ENCODE data around the gene LRRIQ3. TPM values are rescaled to one million over a fixed set of nuclear protein-coding genes. Genes with fewer than 3 reads are reported as not detected.

LRRIQ3 gene
- total RNA-seq, 2 donors from 2014 or later = 0.68 to 5.7 TPM

- no peaks in the 10 kb centered on the region for H3K4me1 ChIP-seq (replicated peaks)
- 97% methylated on average over 1 of the region's 1 CpG for whole genome bisulfite sequencing
These were observed 17.3 kb upstream of the LRRIQ3 start for GRCh38 chr1:74215229-74215628.

GRCh38 chr1:74205266-74205665, 7.3 kb upstream of the LRRIQ3 start:
- Histone ChIP-seq H3K4me3 (no peak overlapping the region), H3K36me3 (no peaks in the 10 kb centered on the region), H3K27ac (no peak overlapping the region), H3K27me3 (replicated peaks; ENCODE audit: insufficient read depth) (no peaks in the 10 kb centered on the region), H3K4me1 (replicated peaks) (no peaks in the 10 kb centered on the region), H3K9me3 (no peaks in the 10 kb centered on the region)
- TF ChIP-seq POLR2AphosphoS5 (IDR thresholded peaks at IDR 0.05) = no peak
- TF ChIP-seq POLR2A (IDR thresholded peaks at IDR 0.05) = no peak
- TF ChIP-seq CTCF (IDR thresholded peaks at IDR 0.05) = no peak
- DNase-seq (ENCODE audit: low spot score) = no peak
- intact Hi-C loops (cut with DNase I) = no loop called here
- 67% methylated on average over 2 of the region's 2 CpGs for WGBS

More at GRCh38 chr1:74215229-74215628, 17.3 kb upstream of the LRRIQ3 start:
- no peak for DNase-seq (ENCODE audit: low spot score)
- no peaks in the 10 kb centered on the region for H3K27me3 ChIP-seq (replicated peaks; ENCODE audit: insufficient read depth)
- H3K27ac ChIP-seq = no peak overlapping the region
- TF ChIP-seq POLR2A (IDR thresholded peaks at IDR 0.05) = no peak
- no peak for TF ChIP-seq POLR2AphosphoS5 (IDR thresholded peaks at IDR 0.05)
- TF ChIP-seq CTCF (IDR thresholded peaks at IDR 0.05) = no peak
- no peaks in the 10 kb centered on the region for H3K9me3 ChIP-seq
- intact Hi-C loops (cut with DNase I) = no loop called here
- no peaks in the 10 kb centered on the region for H3K36me3 ChIP-seq
- H3K4me3 ChIP-seq = no peak overlapping the region

GRCh38 chr1:74199504-74199903, 1.5 kb upstream of the LRRIQ3 start:
- Histone ChIP-seq H3K36me3 (no peaks in the 10 kb centered on the region), H3K4me3 (no peak overlapping the region), H3K27ac (no peak overlapping the region), H3K9me3 (no peaks in the 10 kb centered on the region), H3K27me3 (replicated peaks; ENCODE audit: insufficient read depth) (no peaks in the 10 kb centered on the region), H3K4me1 (replicated peaks) (no peaks in the 10 kb centered on the region)
- 90% methylated on average over 5 of the region's 5 CpGs for whole genome bisulfite sequencing
- DNase-seq (ENCODE audit: low spot score) = no peak
- TF ChIP-seq POLR2A (IDR thresholded peaks at IDR 0.05) (no peak), CTCF (IDR thresholded peaks at IDR 0.05) (no peak), POLR2AphosphoS5 (IDR thresholded peaks at IDR 0.05) (no peak)
- intact Hi-C loops (cut with DNase I) = loop anchor here (5.0 kb wide), 1 partner anchor 533 kb away; the partner anchor contains the start of genes CRYZ and TYW3

GRCh38 chr1:74197255-74197654, 721 bp downstream of the LRRIQ3 start:
- TF ChIP-seq POLR2A (IDR thresholded peaks at IDR 0.05) (no peak), CTCF (IDR thresholded peaks at IDR 0.05) (no peak), POLR2AphosphoS5 (IDR thresholded peaks at IDR 0.05) (no peak)
- Histone ChIP-seq H3K4me1 (replicated peaks) (no peaks in the 10 kb centered on the region), H3K36me3 (no peaks in the 10 kb centered on the region), H3K9me3 (no peaks in the 10 kb centered on the region), H3K4me3 (peak overlapping the region in 1 of 2 donors; percentile 49), H3K27me3 (replicated peaks; ENCODE audit: insufficient read depth) (no peaks in the 10 kb centered on the region), H3K27ac (no peak overlapping the region)
- intact Hi-C loops (cut with DNase I) = loop anchor here (5.0 kb wide), 1 partner anchor 535 kb away; the partner anchor contains the start of genes CRYZ and TYW3
- WGBS = 82% methylated on average over 5 of the region's 5 CpGs
- DNase-seq (ENCODE audit: low spot score) = no peak

GRCh38 chr1:74195339-74195738, 2.6 kb downstream of the LRRIQ3 start:
- H3K4me3 ChIP-seq = no peak overlapping the region
- DNase-seq (ENCODE audit: low spot score) = no peak
- no peaks in the 10 kb centered on the region for H3K27me3 ChIP-seq (replicated peaks; ENCODE audit: insufficient read depth)
- no peak overlapping the region for H3K27ac ChIP-seq
- H3K9me3 ChIP-seq = no peaks in the 10 kb centered on the region
- H3K4me1 ChIP-seq (replicated peaks) = no peaks in the 10 kb centered on the region
- intact Hi-C loops (cut with DNase I) = loop anchor here (5.0 kb wide), 1 partner anchor 537 kb away; the partner anchor contains the start of genes CRYZ and TYW3
- no peaks in the 10 kb centered on the region for H3K36me3 ChIP-seq
- TF ChIP-seq POLR2AphosphoS5 (IDR thresholded peaks at IDR 0.05) = no peak
- TF ChIP-seq POLR2A (IDR thresholded peaks at IDR 0.05) = no peak
- no peak for TF ChIP-seq CTCF (IDR thresholded peaks at IDR 0.05)
